ENCODE results near the gene GYPB.
"Not testable (repeated sequence)": the region's sequence is repeated elsewhere in the genome, so short reads cannot be mapped to it uniquely, and the experiment has no call there.

DNA sequence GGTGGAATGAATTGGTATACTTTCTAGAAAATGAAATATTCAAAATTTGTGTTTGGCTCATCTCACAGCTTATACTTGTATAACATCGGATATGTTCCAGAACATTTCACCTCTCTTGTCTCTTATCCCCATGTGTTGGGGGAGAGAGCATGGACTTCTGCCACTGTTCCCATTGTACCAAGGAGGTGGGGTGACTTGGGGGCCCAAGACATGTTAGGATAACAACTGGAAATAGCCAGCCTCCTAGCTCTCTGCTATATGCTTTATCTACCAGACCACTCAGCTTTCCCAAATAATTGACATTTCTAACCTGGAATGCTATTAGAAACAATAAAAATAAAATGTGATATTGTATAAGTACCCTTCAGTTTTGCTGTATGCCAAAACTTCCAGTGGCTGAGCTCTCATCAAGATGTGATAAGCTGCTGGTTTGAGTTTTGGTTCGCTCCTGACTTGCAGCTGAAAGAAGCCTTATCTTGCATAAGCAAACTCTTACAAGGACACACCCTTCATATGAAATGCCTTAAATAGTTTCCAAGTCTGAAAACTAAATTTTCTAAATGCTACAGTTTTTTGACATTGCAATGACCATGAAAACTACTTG lies 12.9 kb downstream of the GYPB start:
- TF ChIP-seq, protein P1, sequence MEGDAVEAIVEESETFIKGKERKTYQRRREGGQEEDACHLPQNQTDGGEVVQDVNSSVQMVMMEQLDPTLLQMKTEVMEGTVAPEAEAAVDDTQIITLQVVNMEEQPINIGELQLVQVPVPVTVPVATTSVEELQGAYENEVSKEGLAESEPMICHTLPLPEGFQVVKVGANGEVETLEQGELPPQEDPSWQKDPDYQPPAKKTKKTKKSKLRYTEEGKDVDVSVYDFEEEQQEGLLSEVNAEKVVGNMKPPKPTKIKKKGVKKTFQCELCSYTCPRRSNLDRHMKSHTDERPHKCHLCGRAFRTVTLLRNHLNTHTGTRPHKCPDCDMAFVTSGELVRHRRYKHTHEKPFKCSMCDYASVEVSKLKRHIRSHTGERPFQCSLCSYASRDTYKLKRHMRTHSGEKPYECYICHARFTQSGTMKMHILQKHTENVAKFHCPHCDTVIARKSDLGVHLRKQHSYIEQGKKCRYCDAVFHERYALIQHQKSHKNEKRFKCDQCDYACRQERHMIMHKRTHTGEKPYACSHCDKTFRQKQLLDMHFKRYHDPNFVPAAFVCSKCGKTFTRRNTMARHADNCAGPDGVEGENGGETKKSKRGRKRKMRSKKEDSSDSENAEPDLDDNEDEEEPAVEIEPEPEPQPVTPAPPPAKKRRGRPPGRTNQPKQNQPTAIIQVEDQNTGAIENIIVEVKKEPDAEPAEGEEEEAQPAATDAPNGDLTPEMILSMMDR (conservative IDR thresholded peaks at IDR 0.05; ENCODE audit: low read length), result not testable (repeated sequence)
- TF ChIP-seq EZH2phosphoT487 (IDR thresholded peaks at IDR 0.05; ENCODE audit: borderline replicate concordance), result not testable (repeated sequence)
